Right ventricle myocardium superior (tissue), 1 donor: ENCODE data around the gene GGN. TPM values are rescaled to one million over a fixed set of nuclear protein-coding genes. Genes with fewer than 3 reads are reported as not detected.
"Not testable (repeated sequence)": the region's sequence is repeated elsewhere in the genome, so short reads cannot be mapped to it uniquely, and the experiment has no call there.

ENCODE experiments used
- ATAC-seq: fragments of 200-7000 bp; cut with Tn5 transposase; one replicate; pipeline ENCODE4 v1.9.1; 2020; ENCODE audit warnings: mild to moderate bottlenecking; ENCODE audit not compliant: poor library complexity
- DNase-seq: peaks from one replicate; pipeline ENCODE4 v3.0.0-alpha.2; 2020
- intact Hi-C: fragments of 100-400 bp; cut with DNase I; formaldehyde crosslinking; loops from one replicate; pipeline ENCODE4 v1.11.2; 2022
- long read RNA-seq: library from polyadenylated mRNA; unstranded; transcript quantifications from one replicate; pipeline ENCODE4 v2.0.0, GENCODE V29; 2021
- total RNA-seq: library from RNA; stranded (reverse); fragmentation: NEBNext Ultra II Directional; extraction: Animal tissue kit (Norgen Biotek cat#: 25700); gene quantifications from one replicate; pipeline ENCODE4 v1.2.1, GENCODE V29; 2021
- donor health status: DM: no; HTN: yes; CAD: no; lungs with severe emphysema.

The GGN gene, protein sequence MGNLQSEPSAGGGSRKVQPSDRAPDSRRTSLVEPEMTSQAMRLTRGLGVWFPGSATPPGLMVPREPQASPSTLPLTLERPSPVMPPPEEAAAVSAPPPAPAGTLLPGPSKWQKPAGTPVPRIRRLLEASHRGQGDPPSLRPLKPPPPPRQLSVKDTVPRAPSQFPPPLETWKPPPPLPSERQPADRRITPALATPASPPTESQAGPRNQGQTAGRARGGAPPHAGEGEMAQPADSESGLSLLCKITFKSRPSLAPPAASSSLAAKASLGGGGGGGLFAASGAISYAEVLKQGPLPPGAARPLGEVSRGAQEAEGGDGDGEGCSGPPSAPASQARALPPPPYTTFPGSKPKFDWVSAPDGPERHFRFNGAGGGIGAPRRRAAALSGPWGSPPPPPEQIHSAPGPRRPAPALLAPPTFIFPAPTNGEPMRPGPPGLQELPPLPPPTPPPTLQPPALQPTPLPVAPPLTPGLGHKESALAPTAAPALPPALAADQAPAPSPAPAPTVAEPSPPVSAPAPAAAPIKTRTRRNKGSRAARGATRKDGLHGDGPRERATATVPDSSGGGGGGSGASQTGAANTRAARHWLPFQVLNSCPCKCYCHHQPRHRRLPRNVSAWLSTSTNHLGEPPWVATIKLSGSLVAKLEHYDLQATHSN
- total RNA-seq, result 0.27 TPM
- long read RNA-seq, result 0 reads

DNA sequence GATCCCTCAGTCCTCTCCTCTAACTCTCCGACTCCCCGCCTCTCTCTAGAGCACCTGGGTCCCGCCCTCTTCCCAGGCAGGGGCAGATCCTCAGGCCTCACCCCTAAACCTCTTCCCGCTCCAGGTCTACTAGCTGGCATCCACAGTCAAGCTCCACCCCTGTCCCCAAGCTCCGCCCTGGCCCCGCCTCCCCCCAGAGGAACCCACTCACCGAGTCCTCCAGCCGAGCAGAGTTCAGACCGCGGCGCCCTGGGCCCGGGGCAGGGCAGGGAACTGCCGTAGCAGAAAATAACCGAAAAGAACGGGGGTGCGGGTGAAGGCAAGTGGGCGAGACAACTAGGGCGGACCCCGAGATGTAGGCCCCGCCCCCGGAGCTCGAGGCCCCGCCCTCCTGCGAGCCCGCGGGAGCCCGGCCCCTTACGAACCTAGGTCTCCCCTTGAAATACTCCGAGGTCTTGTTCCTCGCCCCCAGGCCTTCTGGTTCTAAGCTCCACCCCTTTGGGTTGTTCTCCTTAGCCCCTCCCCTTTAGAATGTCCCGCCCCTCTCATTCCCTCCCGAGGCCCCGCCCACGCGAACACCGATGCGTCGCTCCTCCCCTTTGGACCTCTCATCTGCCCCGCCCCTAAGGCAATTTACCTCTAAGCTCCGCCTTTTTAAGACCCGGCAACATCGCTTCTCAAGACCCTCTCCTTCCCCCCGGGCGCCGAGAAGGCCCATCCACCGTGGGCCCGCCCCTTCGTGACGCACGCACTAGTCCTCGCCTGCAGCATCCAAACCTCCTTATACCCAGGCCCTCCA is at the start of gene GGN:
TSS of gene GGN (minus strand) at position 485 of the 799 bp plus-strand sequence. CDS start 773 bp downstream, outside the sequence.
- ATAC-seq, result peak; percentile 74
- intact Hi-C loops, result no loop called here
- DNase-seq, result peak; percentile 82

DNA sequence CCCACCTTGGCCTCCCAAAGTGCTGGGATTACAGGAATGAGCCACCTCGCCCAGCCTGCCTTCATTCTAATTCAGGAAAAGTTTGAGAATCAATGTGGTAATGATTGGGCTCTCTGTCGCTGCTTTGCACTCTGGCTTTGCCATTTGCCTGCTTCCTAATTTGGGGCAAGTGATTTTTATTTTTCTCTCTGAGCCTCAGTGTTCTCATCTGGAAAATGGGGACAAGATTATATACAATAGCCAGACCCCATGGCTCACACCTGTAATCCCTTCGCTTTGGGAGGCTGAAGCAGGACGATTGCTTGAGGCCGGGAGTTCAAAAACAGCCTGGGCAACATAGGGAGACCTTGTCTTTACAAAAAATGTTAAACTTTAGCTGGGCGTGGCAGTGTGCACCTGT is 49.5 kb upstream of the GGN start:
- intact Hi-C loops, result no loop called here
- ATAC-seq, result no peak

DNA sequence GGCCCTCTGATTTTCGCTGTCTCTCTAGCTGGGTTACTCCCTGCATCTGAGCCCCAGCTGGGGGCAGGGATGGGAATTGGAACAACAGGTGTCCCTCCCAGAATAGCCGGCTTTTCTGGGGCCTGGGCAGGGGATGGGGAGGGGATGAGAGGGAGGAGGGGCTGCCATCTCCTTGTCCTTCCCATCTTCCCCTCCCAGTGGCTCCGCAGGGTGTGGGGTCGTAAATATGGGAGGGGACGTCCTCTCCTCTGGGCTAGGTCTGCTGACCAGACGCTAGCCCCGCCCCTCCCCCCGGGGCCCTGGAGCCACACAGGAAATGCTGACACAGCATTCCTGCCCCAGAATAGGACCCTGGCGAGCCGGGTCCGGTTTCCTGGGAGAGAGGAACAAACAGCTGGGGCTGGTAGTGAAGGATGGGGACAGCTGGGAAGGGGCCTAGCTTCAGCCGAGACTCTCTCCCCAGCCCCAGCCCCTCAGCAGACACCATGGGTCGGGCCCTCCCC is 46.8 kb upstream of the GGN start:
- ATAC-seq (peak; percentile 55), DNase-seq (peak; percentile 67)
- intact Hi-C loops, result no loop called here

More for the DNA sequence above, 49.5 kb upstream of the GGN start:
- DNase-seq, result no peak

DNA sequence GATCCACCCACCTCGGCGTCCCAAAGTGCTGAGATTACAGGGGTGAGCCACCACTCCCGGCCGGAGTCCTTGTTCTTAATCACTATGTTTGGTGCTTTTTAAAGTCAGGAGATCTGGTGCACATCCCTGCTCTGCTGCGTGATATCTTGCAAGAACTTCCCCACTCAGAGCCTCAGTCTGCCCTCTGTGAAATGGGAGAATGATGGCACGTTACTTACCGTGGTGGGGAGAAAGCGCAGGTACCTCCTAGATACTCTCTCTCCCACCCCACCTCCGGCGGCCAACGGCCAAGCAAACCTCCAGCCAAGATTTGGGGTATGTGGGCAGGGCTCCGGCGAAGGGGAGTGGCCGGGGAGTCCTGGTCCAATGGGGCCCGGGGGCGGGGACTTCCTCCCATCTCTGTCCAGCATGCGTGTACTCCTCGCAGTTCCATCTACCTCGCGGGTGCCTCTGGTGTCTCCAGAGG is 45.5 kb upstream of the GGN start, which contains the start of gene RYR1:
TSS of gene RYR1 (plus strand) at position 424 of the 466 bp plus-strand sequence. CDS start 139 bp downstream, outside the sequence.
- intact Hi-C loops, result no loop called here
- DNase-seq (peak; percentile 86), ATAC-seq (peak; percentile 83)

DNA sequence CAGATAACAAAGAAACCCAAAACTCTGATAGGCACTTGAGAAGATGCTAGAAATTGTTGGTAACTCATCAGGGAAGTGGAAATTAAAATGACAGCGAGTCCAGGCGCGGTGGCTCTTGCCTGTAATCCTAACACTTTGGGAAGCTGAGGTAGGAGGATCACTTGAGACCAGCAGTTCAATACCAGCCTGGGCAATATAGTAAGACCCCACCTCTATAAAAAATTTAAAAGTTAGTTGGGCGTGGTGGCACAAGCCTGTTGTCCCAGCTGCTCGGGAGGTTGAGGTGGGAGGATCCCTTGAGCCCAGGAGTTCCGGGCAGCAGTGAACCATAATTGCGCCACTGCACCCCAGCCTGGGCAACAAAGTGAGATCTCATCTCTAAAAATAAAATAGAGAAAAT is 43.1 kb upstream of the GGN start:
- DNase-seq, result no peak
- ATAC-seq, result no peak
- intact Hi-C loops, result no loop called here

DNA sequence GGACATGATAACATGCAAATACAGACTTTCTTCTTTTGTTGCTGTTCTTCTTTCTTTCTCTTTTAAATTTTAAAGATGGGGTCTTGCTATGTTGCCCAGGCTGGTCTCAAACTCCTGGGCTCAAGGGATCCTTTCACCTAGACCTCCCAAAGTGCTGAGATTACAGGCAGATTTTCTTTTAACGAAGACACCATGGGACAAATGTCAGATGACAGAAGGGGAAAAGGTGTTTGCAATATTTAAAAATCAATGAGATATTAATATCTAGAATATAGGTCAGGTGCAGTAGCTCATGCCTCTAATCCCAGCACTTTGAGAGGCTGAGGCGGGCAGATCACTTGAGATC is 42.0 kb upstream of the GGN start:
- DNase-seq (no peak), ATAC-seq (no peak)
- intact Hi-C loops, result no loop called here

DNA sequence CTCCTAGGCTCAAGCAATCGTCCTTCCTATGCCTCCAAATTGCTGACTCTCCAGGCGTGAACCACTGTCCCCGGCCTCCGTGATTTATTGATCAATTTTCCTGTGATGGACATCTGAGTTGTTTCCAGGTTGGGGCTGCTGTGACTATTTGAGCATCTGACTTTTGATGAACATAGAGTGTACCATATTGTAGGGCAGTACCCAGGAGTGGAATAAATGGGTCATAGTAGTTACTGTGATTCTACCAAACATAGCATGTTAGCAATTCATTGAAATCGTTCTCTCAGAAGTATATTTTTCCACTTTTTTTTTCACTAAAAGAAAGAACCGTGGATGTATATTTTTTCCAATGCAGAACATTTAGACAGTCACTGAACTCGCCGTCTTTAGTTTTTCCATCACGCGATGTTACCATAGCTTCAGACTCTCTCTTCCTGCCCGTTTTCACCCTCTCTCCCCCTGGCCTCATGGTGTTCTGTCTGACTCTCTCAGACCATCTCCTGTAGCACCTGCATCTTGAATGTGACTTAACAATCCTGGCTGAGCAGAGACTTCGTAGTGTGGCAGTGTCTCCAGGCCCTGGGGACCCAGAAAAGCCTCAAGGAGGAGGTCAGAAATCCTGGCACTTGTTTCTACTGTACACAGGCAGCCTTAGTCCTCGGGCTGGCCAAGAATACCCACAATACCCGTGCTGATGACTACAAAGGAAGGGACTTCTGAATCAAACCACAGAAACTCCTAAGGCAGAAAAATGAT is 41.4 kb upstream of the GGN start:
- intact Hi-C loops, result no loop called here
- DNase-seq (no peak), ATAC-seq (no peak)

DNA sequence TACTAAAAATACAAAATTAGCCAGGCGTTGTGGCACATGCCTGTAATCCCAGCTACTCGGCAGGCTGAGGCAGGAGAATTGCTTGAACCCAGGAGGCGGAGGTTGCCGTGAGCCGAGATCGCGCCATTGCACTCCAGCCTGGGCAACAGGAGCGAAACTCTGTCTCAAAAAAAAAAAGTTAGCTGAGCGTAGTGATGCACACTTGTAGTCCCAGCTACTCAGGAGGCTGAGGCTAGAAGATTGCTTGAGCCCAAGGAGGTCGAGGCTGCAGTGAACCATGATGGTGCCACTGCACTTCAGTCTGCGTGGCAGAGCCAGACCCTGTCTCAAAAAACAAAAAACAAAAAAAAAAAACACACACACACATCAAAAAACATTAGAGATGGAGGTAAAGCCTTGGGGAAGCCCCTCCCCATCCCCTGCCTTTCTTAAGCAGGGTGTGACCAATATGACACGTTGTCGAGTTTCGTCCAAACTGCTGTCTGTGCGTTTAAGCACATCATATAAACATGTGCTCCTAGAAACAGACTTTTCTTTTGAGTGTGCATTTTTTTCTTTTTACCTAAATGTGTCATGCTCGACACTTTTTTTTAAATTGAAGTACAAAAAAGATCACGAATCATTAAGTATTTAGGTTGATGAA is 39.3 kb upstream of the GGN start:
- DNase-seq, ATAC-seq, intact Hi-C loops: not testable (repeated sequence)

DNA sequence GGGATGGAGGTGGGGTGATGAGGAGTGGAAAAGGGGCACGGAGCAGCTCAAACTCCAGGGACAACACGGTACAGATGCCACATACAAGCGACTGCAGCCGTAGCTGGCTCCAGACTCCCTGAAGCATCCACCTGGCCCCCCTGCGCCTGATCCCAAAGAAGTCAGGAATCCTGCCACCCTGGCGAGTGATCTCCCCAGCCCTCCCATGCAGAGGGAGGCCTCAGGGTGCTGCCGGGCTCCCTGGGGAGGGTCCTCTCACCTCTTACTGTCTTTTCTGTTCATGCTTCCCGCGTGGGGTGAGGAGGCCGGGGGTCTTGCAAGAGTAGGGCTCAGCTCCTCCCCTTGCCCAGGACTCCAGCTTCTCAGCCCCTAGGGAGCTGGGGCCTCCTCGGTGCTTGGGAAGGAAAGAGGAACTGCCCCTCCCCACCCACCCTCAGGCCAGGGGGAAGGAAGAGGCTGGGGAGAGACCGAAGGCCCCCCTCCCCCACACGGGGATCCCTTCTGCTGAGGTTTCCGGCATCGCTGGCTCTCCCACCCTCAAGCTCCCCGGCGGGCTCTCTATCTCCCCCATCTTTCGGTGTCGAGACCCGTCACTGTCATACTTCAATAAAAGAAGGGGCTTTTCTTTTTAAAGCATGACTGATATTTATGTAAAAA is 38.1 kb upstream of the GGN start, which contains the start of gene RASGRP4:
TSS of gene RASGRP4 (minus strand) at position 410 of the 657 bp plus-strand sequence. CDS start at position 282, 128 bp downstream.
- ATAC-seq (peak; percentile 74), DNase-seq (peak; percentile 72)
- intact Hi-C loops, result no loop called here

DNA sequence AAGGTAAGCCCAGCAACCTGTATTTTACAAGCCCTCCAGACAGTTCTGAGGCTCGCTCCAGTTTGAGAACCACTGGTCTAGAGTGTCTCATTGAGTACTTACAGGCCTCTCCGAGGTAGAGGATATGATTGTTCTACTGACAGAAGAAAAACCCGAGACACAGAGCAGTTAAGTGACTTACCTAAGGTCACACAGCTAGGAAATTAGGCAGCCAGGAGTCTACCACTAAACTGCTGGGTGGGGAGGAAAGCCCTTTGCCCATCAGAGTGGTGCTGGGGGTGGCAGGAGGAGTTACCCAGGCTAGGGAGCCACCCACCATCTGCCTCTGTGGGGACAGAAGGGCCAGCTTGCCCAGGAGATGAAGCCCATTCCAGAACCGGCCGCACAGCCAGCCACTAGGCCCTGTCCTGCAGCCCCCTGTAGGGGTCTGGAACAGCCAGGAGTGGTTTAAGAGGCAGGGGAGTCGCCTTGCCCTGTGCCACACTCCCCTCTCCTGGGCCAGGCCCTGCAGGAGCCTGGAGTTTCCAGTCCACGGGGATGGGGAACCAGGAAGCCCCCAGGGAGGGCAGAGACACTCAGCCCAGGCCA is 37.5 kb upstream of the GGN start:
- intact Hi-C loops, result no loop called here
- ATAC-seq, result peak; percentile 27
- no peak for DNase-seq

DNA sequence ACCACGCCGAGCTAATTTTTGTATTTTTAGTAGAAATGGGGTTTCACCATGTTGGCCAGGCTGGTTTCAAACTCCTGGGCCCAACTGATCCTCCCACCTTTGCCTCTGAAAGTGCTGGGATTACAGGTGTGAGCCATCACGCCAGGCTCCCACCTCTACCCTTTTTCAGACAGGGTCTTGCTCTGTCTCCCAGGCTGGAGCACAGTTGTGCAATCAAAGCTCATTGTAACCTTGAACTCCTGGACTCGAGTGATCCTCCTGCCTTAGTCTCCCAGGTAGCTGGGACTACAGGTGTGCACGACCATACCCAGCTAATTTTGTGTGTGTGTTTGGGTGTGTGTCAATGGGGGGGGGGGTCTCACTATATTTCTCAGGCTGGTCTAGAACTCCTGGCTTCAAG is 36.4 kb upstream of the GGN start:
- intact Hi-C loops, result no loop called here
- ATAC-seq, result no peak
- DNase-seq, result no peak

DNA sequence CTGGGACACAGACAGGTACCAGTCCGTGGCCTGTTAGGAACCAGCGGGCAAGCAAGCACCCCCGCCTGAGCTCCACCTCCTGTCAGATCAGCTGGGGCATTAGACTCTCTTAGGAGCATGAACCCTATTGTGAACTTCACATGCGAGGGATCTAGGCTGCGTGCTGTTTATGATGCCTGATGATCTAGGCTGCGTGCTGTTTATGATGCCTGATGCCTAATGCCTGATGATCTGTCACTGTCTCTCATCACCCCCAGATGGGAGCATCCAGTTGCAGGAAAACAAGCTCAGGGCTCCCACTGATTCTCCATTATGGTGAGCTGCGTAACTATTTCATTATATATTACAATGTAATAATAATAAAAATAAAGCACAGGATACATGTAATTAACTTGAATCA is 34.6 kb upstream of the GGN start:
- DNase-seq (no peak), ATAC-seq (no peak)
- intact Hi-C loops, result no loop called here

DNA sequence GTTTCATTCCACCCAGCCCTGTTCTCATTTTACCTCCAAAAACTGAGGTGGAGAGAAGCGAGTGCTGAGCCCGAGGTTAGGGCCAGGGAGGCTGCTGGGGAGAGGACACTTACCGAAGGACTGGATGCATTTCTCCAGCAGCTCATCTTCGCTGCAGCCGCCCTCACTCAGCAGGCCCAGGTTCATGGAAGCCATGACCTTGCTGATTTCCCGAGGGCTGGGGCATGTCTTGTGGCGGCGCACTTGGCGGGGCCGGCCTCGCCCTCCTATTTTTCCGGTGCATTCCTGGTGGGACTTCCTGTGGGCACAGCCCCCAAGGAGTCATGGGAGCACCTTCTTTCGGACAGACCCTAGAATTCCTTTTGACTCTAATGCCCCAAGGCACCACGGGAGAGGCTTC is 34.0 kb upstream of the GGN start:
- intact Hi-C loops, result no loop called here
- ATAC-seq (no peak), DNase-seq (no peak)

DNA sequence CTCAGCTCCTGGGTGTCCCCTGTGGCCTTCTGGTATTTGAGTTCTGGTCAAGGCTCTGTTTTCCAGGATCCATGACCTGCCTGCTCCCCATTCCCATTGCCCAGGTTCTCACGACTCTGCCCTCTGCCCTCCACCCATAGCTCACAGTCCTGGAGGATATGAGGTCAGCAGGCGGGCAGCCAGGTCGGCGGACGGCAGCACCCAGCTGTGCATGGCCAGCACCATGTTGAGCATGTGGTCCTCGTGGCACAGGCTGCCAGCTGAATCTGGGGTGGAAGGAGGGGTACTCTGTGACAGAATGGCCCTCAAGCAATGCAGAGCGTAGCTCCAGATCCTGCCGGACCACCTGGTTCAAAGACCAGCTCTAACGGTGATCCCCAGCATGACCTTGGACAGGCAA is 33.1 kb upstream of the GGN start:
- intact Hi-C loops, result no loop called here
- ATAC-seq (no peak), DNase-seq (no peak)

DNA sequence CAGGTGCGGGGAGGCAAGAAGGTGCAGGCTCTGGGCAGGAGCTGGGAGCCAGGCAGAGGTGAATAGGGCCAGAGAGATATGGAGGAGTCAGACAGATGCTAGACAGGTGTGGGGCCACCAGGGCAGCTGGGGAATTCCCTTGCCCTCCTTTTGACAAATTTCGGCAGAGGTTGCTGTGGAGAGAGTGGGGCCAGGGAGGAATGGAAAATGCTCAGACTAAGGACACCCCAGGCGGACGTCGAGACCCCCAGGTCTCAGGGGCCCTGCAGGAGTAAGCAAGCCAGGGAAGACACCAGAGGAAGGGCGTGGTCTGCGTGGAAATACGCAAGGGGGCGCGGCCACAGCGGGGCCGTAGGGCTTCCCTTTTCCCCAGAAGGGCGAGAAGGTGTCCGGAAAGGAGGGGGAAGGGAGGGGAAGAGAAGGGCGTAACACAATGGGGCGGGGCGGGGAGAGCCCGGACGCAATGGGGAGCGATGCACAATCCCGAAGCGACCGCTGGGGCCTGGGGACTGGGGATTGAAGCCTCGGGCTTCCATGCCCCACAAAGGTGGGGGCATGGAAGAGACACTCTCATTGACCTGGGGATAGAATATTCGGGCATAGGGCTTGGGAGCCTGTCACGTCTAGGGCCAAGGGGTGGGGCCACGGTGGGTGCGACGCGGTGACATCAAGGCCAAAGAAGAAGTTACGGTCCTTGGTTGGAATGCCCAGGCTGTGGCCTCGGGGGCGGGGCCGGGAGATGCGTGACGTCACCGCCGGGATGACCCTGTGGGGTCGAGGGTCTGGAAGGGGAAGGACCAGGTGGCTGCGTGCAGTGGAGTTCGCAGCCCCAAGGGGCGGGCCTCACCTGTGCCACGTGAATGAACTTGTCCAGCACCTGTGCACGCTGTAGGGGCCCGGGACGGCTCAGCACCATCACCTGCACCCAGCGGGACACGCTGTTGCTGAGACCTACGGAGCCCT is 30.0 kb upstream of the GGN start:
- peak; percentile 87 for DNase-seq
- peak; percentile 87 for ATAC-seq
- intact Hi-C loops, result no loop called here

DNA sequence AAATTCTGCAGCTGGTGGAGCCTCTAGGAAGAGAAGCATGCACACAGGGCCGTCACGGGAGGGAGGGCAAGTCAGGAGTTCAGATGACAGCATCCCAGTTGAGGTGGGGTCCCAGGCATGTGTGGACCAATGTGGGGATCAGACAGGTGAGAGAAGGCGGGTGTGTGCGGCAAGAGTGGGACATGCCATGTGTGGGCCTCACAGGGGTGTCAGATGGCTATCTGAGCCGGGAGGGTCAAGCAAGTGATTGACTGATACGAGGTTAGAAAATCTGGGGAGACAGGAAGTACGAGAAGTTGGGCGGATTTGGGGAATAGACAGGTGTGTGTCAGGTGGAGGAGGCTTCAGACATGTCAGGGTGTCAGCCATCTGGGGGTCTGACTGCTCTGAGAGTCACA is 29.3 kb upstream of the GGN start:
- intact Hi-C loops, result no loop called here
- ATAC-seq (no peak), DNase-seq (no peak)
